ENCODE data around the gene GLT1D1.
A peak's percentile ranks its signal among the peaks of the same experiment; 100 is the strongest.
"Not testable (repeated sequence)": the region's sequence is repeated elsewhere in the genome, so short reads cannot be mapped to it uniquely, and the experiment has no call there.

GLT1D1 gene

GRCh38 chr12:128820723-128821432 is 32.4 kb upstream of the GLT1D1 start:
- DNase-seq, result no peak

GRCh38 chr12:128823216-128823915 is 29.9 kb upstream of the GLT1D1 start:
- DNase-seq, result no peak

GRCh38 chr12:128823916-128824839 is 29.1 kb upstream of the GLT1D1 start, which contains the start of gene SLC15A4:
Gene SLC15A4, minus strand, starts transcription at chr12:128823958. Its CDS starts 15 bp downstream, at chr12:128823943.
- DNase-seq, result peak; percentile 80

GRCh38 chr12:128825835-128826234 is 27.4 kb upstream of the GLT1D1 start:
- DNase-seq, result no peak

DNA sequence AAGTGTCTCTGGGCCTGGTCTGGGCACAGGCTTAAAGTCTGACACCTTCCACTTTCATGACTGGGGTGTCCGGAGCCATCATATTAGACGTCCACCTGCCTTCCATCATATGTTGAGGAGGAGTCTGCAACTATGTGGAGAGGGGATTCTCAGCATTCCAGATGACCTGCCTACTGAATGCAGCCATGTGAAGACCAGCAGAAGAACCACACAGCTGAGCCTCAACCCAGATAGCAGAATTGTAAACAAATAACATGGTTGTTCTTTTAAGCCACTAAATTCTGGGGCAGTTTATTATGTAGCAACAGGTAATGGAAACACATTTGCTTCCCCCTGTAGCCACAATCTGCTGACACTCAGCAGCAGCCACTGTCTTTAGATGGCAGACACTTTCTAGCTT is 25.6 kb upstream of the GLT1D1 start:
- DNase-seq, result no peak

- no peak for DNase-seq
Measured at GRCh38 chr12:128829861-128830504, 23.3 kb upstream of the GLT1D1 start.

GRCh38 chr12:128830505-128830893 is 22.8 kb upstream of the GLT1D1 start:
- no peak for DNase-seq

- no peak for DNase-seq
Measured at GRCh38 chr12:128833418-128833817, 19.9 kb upstream of the GLT1D1 start.

GRCh38 chr12:128839885-128840284 is 13.4 kb upstream of the GLT1D1 start:
- DNase-seq, result not testable (repeated sequence)

DNA sequence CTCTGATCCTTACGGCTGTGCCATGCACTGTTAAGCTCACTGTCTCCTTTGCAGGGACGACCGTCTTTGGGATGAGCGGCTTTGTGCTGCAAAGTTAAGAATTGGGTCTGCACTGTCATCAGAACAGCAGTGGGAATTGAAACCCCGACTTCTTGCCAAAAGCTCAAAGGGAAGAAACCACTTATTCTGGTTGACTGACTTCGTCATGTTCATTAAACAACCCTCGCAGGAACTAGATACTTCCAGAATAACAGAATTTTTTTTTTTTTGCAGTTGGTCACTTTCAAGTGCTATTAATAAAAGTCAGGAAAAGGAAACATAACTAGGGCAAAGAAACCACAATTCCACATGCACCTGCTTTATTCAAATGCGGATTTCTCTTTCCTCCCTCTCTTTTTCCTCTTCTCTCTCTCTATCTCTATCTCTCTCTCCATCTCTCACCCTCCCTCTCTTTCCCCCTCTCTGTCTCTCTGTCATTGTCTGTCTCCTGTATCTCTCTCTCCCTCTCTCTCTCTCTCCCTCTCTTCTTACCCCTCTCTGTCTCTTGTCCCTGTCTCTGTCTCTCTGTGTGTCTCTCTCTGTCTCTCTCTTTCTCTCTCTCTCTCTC is 12.3 kb upstream of the GLT1D1 start:
- DNase-seq, result no peak

DNA sequence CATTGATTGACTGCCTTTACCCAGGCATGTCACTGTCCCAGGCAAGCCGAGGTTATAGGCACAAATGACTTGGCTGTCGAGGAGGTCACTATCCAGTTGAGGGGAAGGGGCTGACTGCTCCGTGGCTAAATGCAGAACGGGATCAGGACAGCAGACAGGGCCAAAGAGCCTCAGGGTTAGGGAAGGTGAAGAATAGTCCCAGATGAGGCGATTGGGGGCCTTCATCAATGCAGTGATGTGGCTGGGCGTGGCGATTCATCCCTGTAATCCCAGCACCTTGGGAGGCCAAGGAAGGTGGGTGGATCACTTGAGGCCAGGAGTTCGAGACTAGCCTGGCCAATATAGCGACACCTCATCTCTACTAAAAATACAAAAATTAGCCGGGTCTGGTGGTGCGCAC is 10.7 kb upstream of the GLT1D1 start:
- no peak for DNase-seq

DNA sequence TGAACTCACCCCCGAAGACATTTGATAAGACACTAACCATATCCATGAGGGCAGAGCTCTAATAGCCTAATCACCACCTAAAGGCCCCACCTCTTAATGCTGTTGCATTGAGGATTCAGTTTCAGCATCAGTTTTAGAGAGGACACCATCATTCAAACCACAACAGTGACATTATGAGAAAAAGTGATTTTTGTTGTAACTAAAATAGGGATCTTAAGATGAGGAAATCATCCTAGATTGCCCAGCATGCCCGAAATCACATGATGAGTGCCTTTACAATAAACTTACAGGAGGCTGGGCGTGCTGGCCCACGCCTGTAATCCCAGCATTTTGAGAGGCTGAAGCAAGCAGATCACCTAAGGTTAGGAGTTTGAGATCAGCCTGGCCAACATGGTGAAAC is 9.7 kb upstream of the GLT1D1 start:
- no peak for DNase-seq

- no peak for DNase-seq
Measured at GRCh38 chr12:128844031-128844635, 9.1 kb upstream of the GLT1D1 start.

- DNase-seq, result not testable (repeated sequence)
Measured at GRCh38 chr12:128846671-128847070, 6.6 kb upstream of the GLT1D1 start.

DNA sequence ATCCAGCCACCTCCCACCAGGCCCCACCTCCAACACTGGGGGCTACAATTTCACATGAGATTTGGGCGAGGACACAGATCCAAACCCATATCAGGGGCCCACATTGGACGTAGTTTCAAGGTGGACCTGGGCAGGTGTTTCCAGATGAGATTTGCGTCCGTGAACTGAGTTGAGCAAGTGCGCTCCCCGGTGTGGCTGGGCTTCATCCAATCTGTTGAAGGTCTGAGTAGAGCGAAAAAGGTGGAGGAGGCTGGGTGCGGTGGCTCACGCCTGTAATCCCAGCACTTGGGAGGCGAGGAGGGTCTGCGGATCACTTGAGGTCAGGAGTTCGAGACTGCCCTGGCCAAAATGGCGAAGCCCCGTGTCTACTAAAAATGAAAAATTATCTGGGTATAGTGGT is 4.9 kb upstream of the GLT1D1 start:
- no peak for DNase-seq

GRCh38 chr12:128849806-128850205 is 3.5 kb upstream of the GLT1D1 start:
- not testable (repeated sequence) for DNase-seq

GRCh38 chr12:128850400-128850799 is 2.9 kb upstream of the GLT1D1 start:
- no peak for DNase-seq

DNA sequence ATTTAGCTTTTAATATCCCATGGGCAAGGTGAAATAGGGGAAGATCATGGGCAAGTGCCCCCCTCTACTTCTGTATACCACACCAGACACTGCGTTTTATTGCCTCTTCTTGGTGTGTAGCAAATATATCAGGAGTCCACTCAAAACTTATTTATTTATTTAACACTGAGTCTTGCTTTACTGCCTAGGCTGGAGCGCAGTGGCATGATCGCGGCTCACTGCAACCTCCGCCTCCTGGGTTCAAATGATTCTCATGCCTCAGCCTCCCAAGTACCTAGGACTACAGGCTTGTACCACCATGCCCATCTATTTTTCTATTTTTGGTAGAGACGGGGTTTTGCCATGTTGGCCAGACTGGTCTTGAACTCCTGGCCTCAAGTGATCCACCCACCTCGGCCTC is 1.8 kb upstream of the GLT1D1 start:
- DNase-seq, result not testable (repeated sequence)

GRCh38 chr12:128852026-128852698 is 1.1 kb upstream of the GLT1D1 start:
- DNase-seq, result no peak

- DNase-seq, result no peak
Measured at GRCh38 chr12:128853600-128854197, 421 bp downstream of the GLT1D1 start.
